ENCODE results near the gene CSPG5. TPM values are rescaled to one million over a fixed set of nuclear protein-coding genes. Genes with fewer than 3 reads are reported as not detected.

Gene CSPG5
- total RNA-seq, 1 experiment from 2014 or later: 5.7 TPM

- no peaks in the 10 kb centered on the region for H3K9me3 Mint-ChIP-seq
- H3K4me1 Mint-ChIP-seq: peaks cover 12 to 13% of the 10 kb centered on the region in 2 experiments
- no peak for TF ChIP-seq CTCF (conservative IDR thresholded peaks at IDR 0.05)
- H3K14ac ChIP-seq (ENCODE audit: insufficient read depth, low read length): peak overlapping the region; percentile 87
- no peak overlapping the region for H2AK5ac ChIP-seq (ENCODE audit: insufficient read length, low read length)
- no peaks in the 10 kb centered on the region for H3K27me3 ChIP-seq (ENCODE audit: insufficient read depth, low read length)
- H3K56ac ChIP-seq (ENCODE audit: insufficient read length, low read depth, low read length): no peak overlapping the region
- H3K9me3 ChIP-seq (ENCODE audit: control insufficient read depth, low read depth, low read length): no peaks in the 10 kb centered on the region
- no peak overlapping the region for H3T11ph ChIP-seq (ENCODE audit: low read length)
- H3K18ac ChIP-seq (ENCODE audit: insufficient read length, low read depth, low read length): peak overlapping the region; percentile 62
- no CpG with 5 or more reads among the region's 36 CpGs for WGBS (ENCODE audit: extremely low coverage, insufficient read length, low lambda C conversion rate)
- no peak overlapping the region for H2BK20ac ChIP-seq (ENCODE audit: low read depth, low read length, poor library complexity, severe bottlenecking)
- H3K4me3 Mint-ChIP-seq: peak overlapping the region; percentile 98 to 99
- H3K4me1 ChIP-seq (ENCODE audit: insufficient read depth, low read length): no peaks in the 10 kb centered on the region
- no peak overlapping the region for H2BK12ac ChIP-seq (ENCODE audit: insufficient read length, low read depth, low read length)
- no peak for DNase-seq
- peaks cover 14 to 35% (median 27%) of the 10 kb centered on the region in 3 experiments for H3K36me3 Mint-ChIP-seq (ENCODE audit: insufficient read depth in 1 of 3, low read depth in 3 of 3)
- peaks cover 6% of the 10 kb centered on the region; the same call in 1 of the 2 replicates for H3K79me2 ChIP-seq (ENCODE audit: insufficient read depth, low read length)
- H4K91ac ChIP-seq (ENCODE audit: insufficient read length, low read depth, low read length): no peak overlapping the region
- H3K9ac ChIP-seq (ENCODE audit: extremely low read depth, insufficient read length, low read length): peak overlapping the region; percentile 92
- H3K27ac Mint-ChIP-seq: peak overlapping the region; percentile 92 to 98 (median 98)
- H4K8ac ChIP-seq (replicated peaks; ENCODE audit: insufficient read length, low read depth, low read length): no peak overlapping the region
- H2AFZ ChIP-seq (ENCODE audit: low read length): no peak overlapping the region
- H2BK15ac ChIP-seq (ENCODE audit: low read depth, low read length): no peak overlapping the region
- H3K27ac ChIP-seq (ENCODE audit: insufficient read length, low read depth, low read length): no peak overlapping the region
- H3K27me3 Mint-ChIP-seq (ENCODE audit: low read depth): no peaks in the 10 kb centered on the region; the same call in 1 of the 2 replicates
- peaks cover 6% of the 10 kb centered on the region for H3K79me1 ChIP-seq (ENCODE audit: insufficient read depth, low read depth, low read length, poor library complexity, severe bottlenecking)
- no peak overlapping the region for H4K5ac ChIP-seq (ENCODE audit: insufficient read length, low read depth, low read length)
- H2BK120ac ChIP-seq (ENCODE audit: low read depth, low read length, poor library complexity, severe bottlenecking): no peak overlapping the region
- H4K20me1 ChIP-seq (ENCODE audit: control insufficient read depth, insufficient read depth, insufficient read length): no peaks in the 10 kb centered on the region
- peak overlapping the region; percentile 86 for H3K4me2 ChIP-seq (ENCODE audit: insufficient read depth, insufficient read length, low read length)
- H3K4ac ChIP-seq (ENCODE audit: low read depth, low read length): no peak overlapping the region; the same call in 1 of the 2 replicates
- H3K23me2 ChIP-seq (ENCODE audit: insufficient read length, low read depth, low read length, poor library complexity, severe bottlenecking): peaks cover 6% of the 10 kb centered on the region
- no peak overlapping the region for H3K23ac ChIP-seq (ENCODE audit: insufficient read length, low read depth, low read length)
- no peak overlapping the region for H2BK5ac ChIP-seq (ENCODE audit: insufficient read length, low read length)
These were observed 66.1 kb downstream of the CSPG5 start for GRCh38 chr3:47512416-47513124.

Other genes starting within 250 kb of the CSPG5 start
- gene PTPN23, start 197.8 kb downstream of the CSPG5 start, total RNA-seq (2021): 38.0 and 42.2 TPM in 2 replicates
- gene SCAP, start 102.9 kb downstream of the CSPG5 start, total RNA-seq (2021): 101 and 104 TPM in 2 replicates
- 51.2 and 53.9 TPM in 2 replicates for gene ELP6, start 65.2 kb downstream of the CSPG5 start, total RNA-seq (2021)
- gene SMARCC1, start 203.0 kb upstream of the CSPG5 start, total RNA-seq (2021): 268 and 274 TPM in 2 replicates
- gene DHX30, start 224.3 kb upstream of the CSPG5 start, total RNA-seq (2021): 107 TPM in 2 replicates